CD4-positive, alpha-beta T cell (primary cell): ENCODE results near the gene DCAF4. TPM values are rescaled to one million over a fixed set of nuclear protein-coding genes. Genes with fewer than 3 reads are reported as not detected.

Source experiments
- ATAC-seq: fragments of 200-7000 bp; cut with Tn5 transposase; one replicate; pipeline ENCODE4 v1.10.0; 2022; ENCODE audit warnings: mild to moderate bottlenecking; ENCODE audit not compliant: poor library complexity
- CTCF ChIA-PET: fragments of 350-600 bp; sonication (Branson Sonifier 250); formaldehyde crosslinking; loops from one replicate; lab custom pipeline; 2021; ENCODE audit warnings: antibody characterized with exemption, inconsistent platforms; lab: Charles Lee
- POLR2A ChIA-PET: fragments of 350-600 bp; sonication (Branson Sonifier 250); formaldehyde crosslinking; loops from one replicate; lab custom pipeline; 2021; ENCODE audit warnings: antibody characterized with exemption, inconsistent platforms; lab: Charles Lee
- DNase-seq, 14 experiments: peaks; one replicate each; pipeline ENCODE4 v3.0.0-alpha.2; 2013 to 2020; ENCODE audit warnings: mixed read lengths in 2 of 14
- H3K27ac ChIP-seq, 2 donors: one replicate each; pipeline versions ENCODE4 v1.5.1 to v1.7.0; 2013; ENCODE audit warnings: low read length in 2 of 2, low read depth in 1 of 2, mild to moderate bottlenecking in 1 of 2
- H3K27me3 ChIP-seq, 2 experiments: 1 replicate in 1 of 2; 2 replicates in 1 of 2; pipeline versions ENCODE4 v1.6.1 to v1.7.0; 2013; ENCODE audit warnings: low read length in 2 of 2, control low read depth in 1 of 2, mild to moderate bottlenecking in 1 of 2, moderate library complexity in 1 of 2; ENCODE audit not compliant: insufficient read depth in 2 of 2, control insufficient read depth in 1 of 2
- H3K36me3 ChIP-seq: one replicate; pipeline ENCODE4 v1.6.1; 2013; ENCODE audit warnings: low read length, control low read depth; ENCODE audit not compliant: insufficient read depth
- H3K4me1 ChIP-seq: one replicate; pipeline ENCODE4 v1.6.1; 2013; ENCODE audit warnings: low read length, control low read depth; ENCODE audit not compliant: insufficient read depth
- H3K4me3 ChIP-seq: one replicate; pipeline ENCODE4 v1.5.1; 2013; ENCODE audit warnings: mild to moderate bottlenecking, low read length, moderate library complexity
- H3K9me3 ChIP-seq, 2 experiments: 1 replicate in 1 of 2; 2 replicates in 1 of 2; pipeline versions ENCODE4 v1.6.1 to v1.7.0; 2013; ENCODE audit warnings: low read length in 2 of 2, mild to moderate bottlenecking in 2 of 2, control low read depth in 1 of 2, moderate library complexity in 1 of 2; ENCODE audit not compliant: control insufficient read depth in 1 of 2, insufficient read depth in 1 of 2
- H3K27ac Mint-ChIP-seq: one replicate; pipeline ENCODE4 v1.8.0; 2020; ENCODE audit warnings: mixed read lengths
- H3K27me3 Mint-ChIP-seq: one replicate; pipeline ENCODE4 v1.8.0; 2021; ENCODE audit warnings: mixed read lengths
- H3K36me3 Mint-ChIP-seq: one replicate; pipeline ENCODE4 v1.8.0; 2021; ENCODE audit warnings: low read depth, mixed read lengths
- H3K4me1 Mint-ChIP-seq: one replicate; pipeline ENCODE4 v1.8.0; 2021; ENCODE audit warnings: low read depth, mixed read lengths
- H3K4me3 Mint-ChIP-seq: one replicate; pipeline ENCODE4 v1.8.0; 2020; ENCODE audit warnings: mild to moderate bottlenecking, mixed read lengths
- H3K9me3 Mint-ChIP-seq: one replicate; pipeline ENCODE4 v1.8.0; 2020; ENCODE audit warnings: mixed read lengths
- intact Hi-C, 2 experiments: fragments of 100-400 bp; cut with DNase I in 1 of 2; cut with micrococcal nuclease in 1 of 2; formaldehyde crosslinking; loops; one replicate each; pipeline versions ENCODE4 v1.15.1 to v1.9.0; 2023 to 2025; cut with DNase I, micrococcal nuclease
- total RNA-seq, 174 experiments: library from RNA in 2 of 174; stranded (reverse) in 2 of 174; gene quantifications; one replicate each; pipeline ENCODE4 v1.2.3 and lab custom pipeline; 2021 to 2026
- TF ChIP-seq, protein P1 (sequence below): fragments of 200-600 bp; IDR thresholded peaks from one replicate; pipeline ENCODE4 v1.8.0; 2022; ENCODE audit warnings: antibody characterized with exemption, mild to moderate bottlenecking

Gene DCAF4
- total RNA-seq, 2 experiments from 2014 or later = 20.8 to 22.8 TPM

DNA sequence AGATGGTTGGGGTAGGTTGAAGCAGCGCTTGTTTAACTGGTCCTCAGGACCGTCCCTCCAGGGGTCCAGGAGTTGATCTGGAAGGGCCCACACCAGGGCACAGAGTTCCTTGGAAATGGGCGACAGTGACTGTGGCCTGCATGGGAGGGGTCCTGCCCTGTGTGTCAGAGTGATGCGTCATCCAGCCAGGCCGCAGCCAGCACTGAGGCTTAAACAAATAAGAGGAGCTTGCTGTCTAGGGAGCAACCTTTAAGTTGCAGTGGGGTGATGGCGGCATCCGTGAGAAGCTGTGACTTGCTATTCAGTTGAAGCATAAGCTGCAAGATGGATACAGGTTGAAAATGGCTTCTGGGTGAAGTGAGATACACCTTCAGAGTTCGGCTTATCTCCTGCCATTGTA lies 20.2 kb downstream of the DCAF4 start:
- Mint-ChIP-seq H3K4me1 (no peaks in the 10 kb centered on the region), H3K9me3 (no peaks in the 10 kb centered on the region), H3K4me3 (no peak overlapping the region), H3K27me3 (no peaks in the 10 kb centered on the region), H3K36me3 (peaks cover 78% of the 10 kb centered on the region), H3K27ac (no peak overlapping the region)
- no peaks in the 10 kb centered on the region for H3K4me1 ChIP-seq
- intact Hi-C loops = no loop called here
- no peaks in the 10 kb centered on the region for H3K9me3 ChIP-seq
- DNase-seq (no peak), ATAC-seq (no peak)
- no peak overlapping the region for H3K27ac ChIP-seq
- H3K27me3 ChIP-seq = no peaks in the 10 kb centered on the region
- H3K4me3 ChIP-seq = no peak overlapping the region
- TF ChIP-seq, protein P1, sequence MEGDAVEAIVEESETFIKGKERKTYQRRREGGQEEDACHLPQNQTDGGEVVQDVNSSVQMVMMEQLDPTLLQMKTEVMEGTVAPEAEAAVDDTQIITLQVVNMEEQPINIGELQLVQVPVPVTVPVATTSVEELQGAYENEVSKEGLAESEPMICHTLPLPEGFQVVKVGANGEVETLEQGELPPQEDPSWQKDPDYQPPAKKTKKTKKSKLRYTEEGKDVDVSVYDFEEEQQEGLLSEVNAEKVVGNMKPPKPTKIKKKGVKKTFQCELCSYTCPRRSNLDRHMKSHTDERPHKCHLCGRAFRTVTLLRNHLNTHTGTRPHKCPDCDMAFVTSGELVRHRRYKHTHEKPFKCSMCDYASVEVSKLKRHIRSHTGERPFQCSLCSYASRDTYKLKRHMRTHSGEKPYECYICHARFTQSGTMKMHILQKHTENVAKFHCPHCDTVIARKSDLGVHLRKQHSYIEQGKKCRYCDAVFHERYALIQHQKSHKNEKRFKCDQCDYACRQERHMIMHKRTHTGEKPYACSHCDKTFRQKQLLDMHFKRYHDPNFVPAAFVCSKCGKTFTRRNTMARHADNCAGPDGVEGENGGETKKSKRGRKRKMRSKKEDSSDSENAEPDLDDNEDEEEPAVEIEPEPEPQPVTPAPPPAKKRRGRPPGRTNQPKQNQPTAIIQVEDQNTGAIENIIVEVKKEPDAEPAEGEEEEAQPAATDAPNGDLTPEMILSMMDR = no peak
- CTCF ChIA-PET = no interaction called here
- peaks cover 27% of the 10 kb centered on the region for H3K36me3 ChIP-seq
- POLR2A ChIA-PET = no interaction called here

DNA sequence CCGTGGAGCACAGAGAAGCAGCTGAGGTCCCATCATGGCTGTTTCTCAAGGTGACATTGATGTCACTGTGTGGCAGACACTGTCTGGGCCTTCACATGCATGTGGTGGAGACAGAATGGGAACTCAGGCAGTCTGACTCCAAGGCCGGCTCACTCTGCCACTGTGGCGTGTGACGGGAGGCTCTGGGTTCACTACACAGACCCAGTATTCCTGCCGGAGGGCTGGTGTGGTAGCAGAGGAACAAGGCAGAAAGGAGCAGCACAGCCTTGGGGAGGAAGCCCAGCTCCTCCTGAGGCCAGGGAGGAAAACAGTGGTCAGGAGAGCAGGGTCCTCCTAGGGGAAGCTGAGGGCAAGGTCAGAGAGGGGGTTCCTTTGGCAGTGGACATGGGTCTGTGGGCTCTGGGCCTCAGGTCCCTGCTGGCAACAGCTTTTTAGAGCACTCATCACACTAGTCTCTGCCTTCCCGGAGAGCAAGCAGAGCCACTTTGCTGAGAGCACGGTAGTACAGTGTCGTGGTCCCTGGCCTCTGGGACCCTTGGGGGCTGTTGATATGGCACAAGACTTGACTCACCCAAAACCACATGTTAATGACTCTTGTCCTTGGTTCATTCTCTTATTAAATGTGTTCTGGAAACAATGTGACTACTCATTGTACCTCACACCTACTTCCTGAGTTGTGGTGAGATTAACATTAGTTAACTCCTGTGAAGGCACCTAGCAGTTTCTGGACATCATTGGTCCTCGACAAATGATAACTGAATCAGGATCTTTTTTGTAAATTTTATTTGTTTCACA lies 21.3 kb downstream of the DCAF4 start:
- no peaks in the 10 kb centered on the region for H3K4me1 ChIP-seq
- H3K36me3 ChIP-seq = peaks cover 26% of the 10 kb centered on the region
- Mint-ChIP-seq H3K4me1 (no peaks in the 10 kb centered on the region), H3K27me3 (no peaks in the 10 kb centered on the region), H3K9me3 (no peaks in the 10 kb centered on the region), H3K36me3 (peaks cover 76% of the 10 kb centered on the region), H3K27ac (no peak overlapping the region), H3K4me3 (no peak overlapping the region)
- no peaks in the 10 kb centered on the region for H3K9me3 ChIP-seq
- POLR2A ChIA-PET = no interaction called here
- intact Hi-C loops = loop anchor here (1.0 to 2.0 kb wide), 3 partner anchors 21 to 525 kb away; partner anchors contain the start of gene DCAF4 (in 1 of the 2)
- CTCF ChIA-PET = interaction anchor here (1.0 to 1.8 kb wide), 4 partner anchors 21 to 431 kb away, joined by 3 to 16 read pairs (median 4); partner anchors contain the start of gene DCAF4
- ATAC-seq (no peak), DNase-seq (no peak)
- H3K27ac ChIP-seq = no peak overlapping the region
- no peaks in the 10 kb centered on the region for H3K27me3 ChIP-seq
- H3K4me3 ChIP-seq = no peak overlapping the region
- TF ChIP-seq, protein P1 = no peak

DNA sequence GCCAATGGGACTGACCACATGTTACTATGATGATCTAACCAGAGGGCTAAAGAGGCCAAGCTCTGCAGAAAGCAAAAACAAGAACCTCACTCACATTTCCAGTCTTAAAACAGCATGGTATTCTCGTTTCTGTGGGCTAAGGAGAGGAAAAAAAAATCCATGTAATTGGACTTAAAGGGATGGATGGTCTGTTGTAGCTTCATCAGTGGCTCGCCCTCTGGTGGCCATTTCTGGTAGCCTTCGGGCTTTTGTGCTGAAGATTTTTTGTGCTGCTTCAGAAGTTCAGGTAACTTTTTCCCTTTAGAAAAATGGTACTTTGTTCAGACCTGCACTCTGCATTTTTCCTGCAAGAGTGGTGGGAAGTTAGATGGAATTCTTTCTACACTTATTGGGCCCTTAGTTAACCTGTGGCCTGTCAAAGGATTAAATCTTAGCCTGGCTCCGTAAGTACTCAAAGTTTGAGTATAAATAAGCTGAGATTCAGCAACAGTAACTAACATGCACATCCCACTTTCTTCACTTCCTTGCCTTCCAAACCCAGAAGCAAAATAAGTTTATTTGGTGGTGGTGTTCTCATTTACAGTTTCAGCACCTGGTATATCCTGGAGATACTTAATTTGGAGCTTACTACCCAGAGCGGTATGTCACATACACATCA lies 22.3 kb downstream of the DCAF4 start:
- no peak overlapping the region for H3K4me3 Mint-ChIP-seq

More for the DNA sequence above, 22.3 kb downstream of the DCAF4 start:
- no peaks in the 10 kb centered on the region for H3K27me3 ChIP-seq
- Mint-ChIP-seq H3K4me1 (no peaks in the 10 kb centered on the region), H3K27me3 (no peaks in the 10 kb centered on the region), H3K9me3 (no peaks in the 10 kb centered on the region), H3K36me3 (peaks cover 67% of the 10 kb centered on the region), H3K27ac (no peak overlapping the region)
- POLR2A ChIA-PET = interaction anchor here (0.5 to 0.7 kb wide), 2 partner anchors 9 to 20 kb away, joined by 3 read pairs; no protein-coding TSS in a partner anchor
- no peak overlapping the region for H3K27ac ChIP-seq
- intact Hi-C loops = loop anchor here (1.0 to 2.0 kb wide), 3 partner anchors 22 to 524 kb away; partner anchors contain the start of gene DCAF4 (in 1 of the 2)
- no peaks in the 10 kb centered on the region for H3K9me3 ChIP-seq
- ATAC-seq = peak; percentile 60
- CTCF ChIA-PET = interaction anchor here (0.5 to 1.8 kb wide), 11 partner anchors 14 to 1510 kb away, joined by 3 to 16 read pairs (median 4); partner anchors contain the start of gene DCAF4
- TF ChIP-seq, protein P1 = peak; percentile 89
- peaks cover 18% of the 10 kb centered on the region for H3K36me3 ChIP-seq
- H3K4me1 ChIP-seq = no peaks in the 10 kb centered on the region
- DNase-seq = peak; percentile 42 to 73 (median 53)
- no peak overlapping the region for H3K4me3 ChIP-seq
